Activated naive CD8-positive, alpha-beta T cell treated with anti-CD3 and anti-CD28 coated beads, Interleukin-2, amount 10 ng/mL, durations not matched to agents 7 days and 5 days (primary cell): ENCODE measurements around the gene ANKRD24. TPM values are rescaled to one million over a fixed set of nuclear protein-coding genes. Genes with fewer than 3 reads are reported as not detected.
A peak's percentile ranks its signal among the peaks of the same experiment; 100 is the strongest.
"Not testable (repeated sequence)": the region's sequence is repeated elsewhere in the genome, so short reads cannot be mapped to it uniquely, and the experiment has no call there.

ENCODE experiments used
- ATAC-seq: fragments of 150-1000 bp; cut with Tn5 transposase; one replicate; pipeline ENCODE4 v1.10.0; 2021; ENCODE audit warnings: low read depth, moderate library complexity
- POLR2A ChIA-PET: fragments of 350-600 bp; sonication (Branson Sonifier 250); formaldehyde crosslinking; loops from one replicate; lab custom pipeline; 2021; ENCODE audit warnings: antibody characterized with exemption; lab: Charles Lee
- DNase-seq: peaks from one replicate; pipeline ENCODE4 v3.0.0; 2021
- H3K27ac Mint-ChIP-seq: one replicate; pipeline ENCODE4 v1.8.0; 2022; ENCODE audit warnings: mild to moderate bottlenecking, mixed read lengths
- H3K27me3 Mint-ChIP-seq: one replicate; pipeline ENCODE4 v1.8.0; 2022; ENCODE audit warnings: mild to moderate bottlenecking, moderate library complexity, mixed read lengths
- H3K36me3 Mint-ChIP-seq: one replicate; pipeline ENCODE4 v1.8.0; 2021; ENCODE audit warnings: mild to moderate bottlenecking, mixed read lengths
- H3K4me1 Mint-ChIP-seq: one replicate; pipeline ENCODE4 v1.8.0; 2021; ENCODE audit warnings: mixed read lengths
- H3K4me3 Mint-ChIP-seq: one replicate; pipeline ENCODE4 v1.8.0; 2022; ENCODE audit warnings: mild to moderate bottlenecking, moderate library complexity, mixed read lengths
- H3K9me3 Mint-ChIP-seq: one replicate; pipeline ENCODE4 v1.8.0; 2021; ENCODE audit warnings: mixed read lengths
- total RNA-seq, 2 experiments: library from RNA; stranded (reverse); gene quantifications; one replicate each; pipeline ENCODE4 v1.2.3, GENCODE V29; 2021

Gene ANKRD24
- total RNA-seq, 2 experiments from 2014 or later, result 1.5 to 1.7 TPM

DNA sequence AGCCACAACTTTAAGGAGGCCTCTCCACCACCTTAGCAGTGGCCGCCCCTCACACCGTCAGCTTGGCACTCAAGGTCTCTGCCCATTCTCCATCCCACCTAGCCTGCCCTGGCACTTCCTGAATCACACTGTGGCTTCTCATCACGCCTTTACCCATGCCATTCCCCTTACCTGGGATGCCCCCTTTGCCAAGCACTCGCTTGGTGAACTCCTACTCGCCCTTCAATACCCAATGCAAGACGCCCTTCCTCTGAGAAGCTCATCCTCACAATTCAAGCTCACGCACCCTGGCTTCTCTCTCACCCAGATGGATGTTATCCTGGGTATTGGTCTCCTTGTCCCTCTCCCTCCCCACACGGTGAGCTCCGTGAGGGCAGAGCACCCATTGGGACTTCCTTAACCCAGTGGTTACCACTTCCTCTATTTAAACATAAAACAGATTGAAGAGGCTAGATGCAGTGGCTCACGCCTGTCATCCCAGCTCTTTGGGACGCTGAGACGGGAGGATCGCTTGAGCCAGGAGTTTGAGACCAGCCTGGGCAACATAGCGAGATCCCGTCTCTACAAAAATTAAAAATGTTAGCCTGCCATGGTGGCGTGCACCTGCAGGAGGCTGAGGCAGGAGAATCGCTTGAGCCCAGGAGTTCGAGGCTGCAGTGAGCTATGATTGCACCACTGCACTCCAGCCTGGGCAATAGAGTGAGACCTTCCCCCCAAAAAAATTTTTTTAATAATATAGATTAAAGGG lies 83.9 kb downstream of the ANKRD24 start:
- H3K36me3 Mint-ChIP-seq, result peaks cover 17% of the 10 kb centered on the region
- H3K4me3 Mint-ChIP-seq, result peak overlapping the region; percentile 35
- POLR2A ChIA-PET, result interaction anchor here (1.1 to 4.0 kb wide), 7 partner anchors 11 to 205 kb away, joined by 3 to 22 read pairs (median 7); partner anchors contain the start of genes CHAF1A, HDGFL2, MPND and SH3GL1
- no peaks in the 10 kb centered on the region for H3K9me3 Mint-ChIP-seq
- no peaks in the 10 kb centered on the region for H3K27me3 Mint-ChIP-seq
- DNase-seq (no peak), ATAC-seq (no peak)
- peaks cover 29% of the 10 kb centered on the region for H3K4me1 Mint-ChIP-seq
- peak overlapping the region; percentile 95 for H3K27ac Mint-ChIP-seq

- H3K4me3 Mint-ChIP-seq, result no peak overlapping the region
- peaks cover 21% of the 10 kb centered on the region for H3K36me3 Mint-ChIP-seq
- peak overlapping the region; percentile 53 for H3K27ac Mint-ChIP-seq
- H3K27me3 Mint-ChIP-seq, result no peaks in the 10 kb centered on the region
- peaks cover 29% of the 10 kb centered on the region for H3K4me1 Mint-ChIP-seq
- ATAC-seq, result peak; percentile 43
- DNase-seq, result peak; percentile 66
- no peaks in the 10 kb centered on the region for H3K9me3 Mint-ChIP-seq
- POLR2A ChIA-PET, result interaction anchor here (0.7 to 4.0 kb wide), 8 partner anchors 10 to 204 kb away, joined by 3 to 22 read pairs (median 6); partner anchors contain the start of genes CHAF1A, HDGFL2, MPND and SH3GL1
Observed at GRCh38 chr19:4267101-4267900, 84.8 kb downstream of the ANKRD24 start.

- ATAC-seq, result no peak
Observed at GRCh38 chr19:4267901-4268815, 85.7 kb downstream of the ANKRD24 start.

DNA sequence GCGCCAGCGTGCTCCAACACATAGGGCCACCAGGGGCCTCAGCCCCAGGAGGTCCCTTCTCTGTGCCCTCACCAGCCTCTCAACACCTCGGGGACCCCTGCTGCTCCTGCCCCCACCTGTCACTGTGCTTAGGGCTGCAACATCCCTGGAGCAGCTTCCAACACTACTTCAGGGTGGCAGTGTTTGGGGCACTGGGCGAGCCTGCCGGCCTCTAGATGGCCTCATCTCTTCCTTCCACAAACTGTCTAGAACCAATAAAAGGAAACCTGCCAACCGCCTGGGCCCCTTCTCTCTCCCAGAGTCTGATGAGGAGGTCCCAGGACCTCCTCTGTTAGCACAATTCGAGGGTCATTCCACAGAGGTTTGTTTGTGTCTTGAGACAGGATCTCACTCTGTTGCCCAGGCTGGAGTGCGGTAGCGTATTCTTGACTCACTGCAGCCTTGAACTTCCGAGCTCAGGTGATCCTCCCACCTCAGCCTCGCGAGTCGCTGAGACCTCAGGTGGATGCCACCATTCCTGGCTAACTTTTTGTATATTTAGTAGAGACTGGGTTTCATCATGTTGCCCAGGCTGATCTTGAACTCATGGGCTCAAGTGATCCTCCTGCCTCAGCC lies 86.4 kb downstream of the ANKRD24 start:
- Mint-ChIP-seq H3K27me3 (no peaks in the 10 kb centered on the region), H3K27ac (no peak overlapping the region), H3K9me3 (no peaks in the 10 kb centered on the region), H3K4me1 (peaks cover 26% of the 10 kb centered on the region), H3K36me3 (peaks cover 18% of the 10 kb centered on the region), H3K4me3 (no peak overlapping the region)
- ATAC-seq (no peak), DNase-seq (no peak)
- POLR2A ChIA-PET, result interaction anchor here (4.0 kb wide), 1 partner anchor 74 kb away, joined by 22 read pairs; the partner anchor contains the start of gene MPND

More at GRCh38 chr19:4267901-4268815, 85.7 kb downstream of the ANKRD24 start:
- H3K27ac Mint-ChIP-seq, result no peak overlapping the region
- no peak overlapping the region for H3K4me3 Mint-ChIP-seq
- no peaks in the 10 kb centered on the region for H3K9me3 Mint-ChIP-seq
- H3K27me3 Mint-ChIP-seq, result no peaks in the 10 kb centered on the region
- DNase-seq, result no peak
- POLR2A ChIA-PET, result interaction anchor here (0.7 to 4.0 kb wide), 4 partner anchors 9 to 86 kb away, joined by 3 to 22 read pairs (median 8); partner anchors contain the start of gene MPND
- H3K36me3 Mint-ChIP-seq, result peaks cover 21% of the 10 kb centered on the region
- peaks cover 29% of the 10 kb centered on the region for H3K4me1 Mint-ChIP-seq

GRCh38 chr19:4272894-4273293 lies 90.4 kb downstream of the ANKRD24 start:
- Mint-ChIP-seq H3K27ac (no peak overlapping the region), H3K4me1 (no peaks in the 10 kb centered on the region), H3K9me3 (no peaks in the 10 kb centered on the region), H3K36me3 (peaks cover 7% of the 10 kb centered on the region), H3K4me3 (no peak overlapping the region), H3K27me3 (peaks cover 2% of the 10 kb centered on the region)
- ATAC-seq, result no peak
- POLR2A ChIA-PET, result no interaction called here
- DNase-seq, result no peak

DNA sequence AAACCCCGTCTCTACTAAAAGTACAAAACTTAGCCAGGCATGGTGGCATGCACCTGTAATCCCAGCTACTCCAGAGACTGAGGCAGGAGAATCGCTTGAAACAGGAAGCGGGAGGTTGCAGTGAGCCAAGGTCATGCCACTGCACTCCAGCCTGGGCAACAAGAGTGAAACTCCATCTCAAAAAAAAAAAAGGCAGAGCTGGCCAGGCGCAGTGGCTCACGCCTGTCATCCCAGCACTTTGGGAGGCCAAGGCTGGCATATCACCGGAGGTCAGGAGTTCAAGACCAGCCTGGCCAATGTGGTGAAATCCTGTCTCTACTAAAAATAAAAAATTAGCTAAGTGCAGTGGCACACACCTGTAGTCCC lies 91.8 kb downstream of the ANKRD24 start:
- H3K4me3 Mint-ChIP-seq, H3K36me3 Mint-ChIP-seq: not testable (repeated sequence)
- POLR2A ChIA-PET, result interaction anchor here (0.7 kb wide), 2 partner anchors 9 to 128 kb away, joined by 3 read pairs; no protein-coding TSS in a partner anchor

More for the DNA sequence above, 91.8 kb downstream of the ANKRD24 start:
- not testable (repeated sequence) for DNase-seq, H3K27me3 Mint-ChIP-seq, H3K27ac Mint-ChIP-seq, ATAC-seq, H3K4me1 Mint-ChIP-seq, H3K9me3 Mint-ChIP-seq

Other genes with a start within 250 kb of the ANKRD24 start
- not detected for gene NMRK2, start 249.6 kb upstream of the ANKRD24 start, total RNA-seq
- gene DAPK3, start 211.6 kb upstream of the ANKRD24 start, total RNA-seq, result 10 to 100 TPM; 44.8 to 49.8 TPM
- gene EEF2, start 197.2 kb upstream of the ANKRD24 start, total RNA-seq, result 1,000 to 10,000 TPM; 1,510 to 1,513 TPM
- gene PIAS4, start 175.0 kb upstream of the ANKRD24 start, total RNA-seq, result 10 to 100 TPM; 32.1 to 38.3 TPM
- gene ZBTB7A, start 115.8 kb upstream of the ANKRD24 start, total RNA-seq, result 10 to 100 TPM; 60.6 to 61.5 TPM
- 100 to 1,000 TPM; 210 to 211 TPM for gene MAP2K2, start 58.6 kb upstream of the ANKRD24 start, total RNA-seq
- gene CREB3L3, start 29.1 kb upstream of the ANKRD24 start, total RNA-seq, result not detected
- gene SIRT6, start 126 bp upstream of the ANKRD24 start, total RNA-seq, result 10 to 100 TPM; 30.1 to 37.5 TPM
- under 1 TPM; 0.33 to 0.34 TPM for gene EBI3, start 46.8 kb downstream of the ANKRD24 start, total RNA-seq
- gene YJU2, start 64.4 kb downstream of the ANKRD24 start, total RNA-seq, result 10 to 100 TPM; 27.9 to 29.0 TPM
- gene SHD, start 96.6 kb downstream of the ANKRD24 start, total RNA-seq, result not detected
- 10 to 100 TPM; 49.3 to 50.5 TPM for gene TMIGD2, start 119.7 kb downstream of the ANKRD24 start, total RNA-seq
- 10 to 100 TPM; 20.8 to 21.8 TPM for gene FSD1, start 121.9 kb downstream of the ANKRD24 start, total RNA-seq
- gene STAP2, start 156.1 kb downstream of the ANKRD24 start, total RNA-seq, result 1 to 10 TPM; 8.4 to 8.8 TPM
- gene MPND, start 160.9 kb downstream of the ANKRD24 start, total RNA-seq, result 10 to 100 TPM; 23.7 to 26.2 TPM
- 10 to 100 TPM; 54.6 to 56.8 TPM for gene SH3GL1, start 217.9 kb downstream of the ANKRD24 start, total RNA-seq
- gene CHAF1A, start 220.0 kb downstream of the ANKRD24 start, total RNA-seq, result 10 to 100 TPM; 77.0 to 79.1 TPM